Measurements from ENCODE around the gene NYNRIN. TPM values are rescaled to one million over a fixed set of nuclear protein-coding genes. Genes with fewer than 3 reads are reported as not detected.

The NYNRIN gene
- total RNA-seq, 1 donor from 2014 or later = 23.1 TPM

GRCh38 chr14:24434676-24435075 lies 35.9 kb downstream of the NYNRIN start:
- H3K9me3 ChIP-seq = no peaks in the 10 kb centered on the region
- intact Hi-C loops (cut with DNase I) = loop anchor here (5.0 to 10.0 kb wide), 2 partner anchors 192 to 1070 kb away; partner anchors contain the start of genes EFS and TINF2
- no peaks in the 10 kb centered on the region for H3K27me3 ChIP-seq
- peaks cover 5 to 25% of the 10 kb centered on the region in 2 donors for H3K4me1 ChIP-seq
- no peak overlapping the region for H3K4me3 ChIP-seq
- H3K36me3 ChIP-seq = peaks cover 58 to 67% of the 10 kb centered on the region in 2 donors
- peak overlapping the region in 1 of 2 donors; percentile 24 for H3K27ac ChIP-seq
- no peak for TF ChIP-seq CTCF (IDR thresholded peaks at IDR 0.05)
- no peak for DNase-seq (ENCODE audit: low spot score in 2 of 2)

- H3K27me3 ChIP-seq = no peaks in the 10 kb centered on the region
- TF ChIP-seq CTCF (IDR thresholded peaks at IDR 0.05) = no peak
- no peak overlapping the region for H3K4me3 ChIP-seq
- DNase-seq (ENCODE audit: low spot score in 2 of 2) = no peak
- intact Hi-C loops (cut with DNase I) = loop anchor here (10.0 kb wide), 1 partner anchor 1070 kb away; the partner anchor contains the start of gene EFS
- H3K9me3 ChIP-seq = no peaks in the 10 kb centered on the region
- H3K27ac ChIP-seq = peak overlapping the region in 1 of 2 donors; percentile 24
- peaks cover 5 to 25% of the 10 kb centered on the region in 2 donors for H3K4me1 ChIP-seq
- H3K36me3 ChIP-seq = peaks cover 64 to 73% of the 10 kb centered on the region in 2 donors
These were observed 36.5 kb downstream of the NYNRIN start for GRCh38 chr14:24435192-24435810.

GRCh38 chr14:24435998-24436354 lies 37.2 kb downstream of the NYNRIN start:
- DNase-seq (ENCODE audit: low spot score in 2 of 2) = no peak
- peak overlapping the region; percentile 41 to 54 for H3K27ac ChIP-seq
- peaks cover 64 to 80% of the 10 kb centered on the region in 2 donors for H3K36me3 ChIP-seq
- H3K27me3 ChIP-seq = no peaks in the 10 kb centered on the region
- peaks cover 5 to 22% of the 10 kb centered on the region in 2 donors for H3K4me1 ChIP-seq
- TF ChIP-seq CTCF (IDR thresholded peaks at IDR 0.05) = no peak
- H3K4me3 ChIP-seq = no peak overlapping the region
- no peaks in the 10 kb centered on the region for H3K9me3 ChIP-seq
- intact Hi-C loops (cut with DNase I) = loop anchor here (1.0 to 10.0 kb wide), 2 partner anchors 103 to 1071 kb away; partner anchors contain the start of gene EFS

GRCh38 chr14:24436355-24437019 lies 37.7 kb downstream of the NYNRIN start:
- peaks cover 64 to 80% of the 10 kb centered on the region in 2 donors for H3K36me3 ChIP-seq
- DNase-seq (ENCODE audit: low spot score in 2 of 2) = no peak
- peaks cover under 1 to 22% of the 10 kb centered on the region in 2 donors for H3K4me1 ChIP-seq
- intact Hi-C loops (cut with DNase I) = loop anchor here (1.0 to 10.0 kb wide), 2 partner anchors 103 to 1072 kb away; partner anchors contain the start of gene EFS
- no peaks in the 10 kb centered on the region for H3K9me3 ChIP-seq
- TF ChIP-seq CTCF (IDR thresholded peaks at IDR 0.05) = peak; percentile 74 to 80 (median 77)
- no peak overlapping the region for H3K4me3 ChIP-seq
- H3K27me3 ChIP-seq = no peaks in the 10 kb centered on the region
- peak overlapping the region; percentile 41 to 54 for H3K27ac ChIP-seq

GRCh38 chr14:24437020-24437735 lies 38.4 kb downstream of the NYNRIN start:
- H3K9me3 ChIP-seq = no peaks in the 10 kb centered on the region
- peaks cover 0 to 20% of the 10 kb centered on the region in 2 donors for H3K4me1 ChIP-seq
- no peak for TF ChIP-seq CTCF (IDR thresholded peaks at IDR 0.05)
- peak overlapping the region; percentile 10 to 48 for H3K27ac ChIP-seq
- intact Hi-C loops (cut with DNase I) = loop anchor here (10.0 kb wide), 1 partner anchor 1072 kb away; the partner anchor contains the start of gene EFS
- no peaks in the 10 kb centered on the region for H3K27me3 ChIP-seq
- DNase-seq (ENCODE audit: low spot score in 2 of 2) = no peak
- H3K4me3 ChIP-seq = no peak overlapping the region
- H3K36me3 ChIP-seq = peaks cover 61 to 79% of the 10 kb centered on the region in 2 donors
